IMR-90 (cell line): Measurements from ENCODE around the gene ANKRD40. TPM values are rescaled to one million over a fixed set of nuclear protein-coding genes. Genes with fewer than 3 reads are reported as not detected.

Experiments used
- ATAC-seq: fragments of 200-7000 bp; cut with Tn5 transposase; 2 replicates; pipeline ENCODE4 v1.9.1; 2020; ENCODE audit warnings: low read depth, mild to moderate bottlenecking, moderate library complexity
- BruUV-seq: library from RNA; stranded (reverse); fragments of 400-500 nt; replicated peaks from 2 replicates; lab custom pipeline; 2021; lab: Mats Ljungman, UMichigan
- CTCF ChIA-PET: fragments of 300-600 bp; formaldehyde crosslinking; extraction: SDS; loops from one replicate; lab custom pipeline; 2021; ENCODE audit warnings: antibody characterized with exemption; lab: Yijun Ruan, JAX
- POLR2A ChIA-PET: fragments of 300-600 bp; sonication (Branson Sonifier 250); formaldehyde crosslinking; loops from one replicate; lab custom pipeline; 2022; ENCODE audit warnings: antibody characterized with exemption; ENCODE audit not compliant: unreplicated experiment; lab: Charles Lee
- DNase-seq: peaks from one replicate; pipeline ENCODE4 v3.0.0; 2013
- H2AFZ ChIP-seq: replicated peaks from 2 replicates; pipeline ENCODE3; 2013; ENCODE audit warnings: low read length, mild to moderate bottlenecking; ENCODE audit not compliant: poor library complexity
- H2AK5ac ChIP-seq: 2 replicates; pipeline ENCODE4 v1.6.1; 2013; ENCODE audit warnings: low read depth, low read length, inconsistent platforms
- H2AK9ac ChIP-seq: replicated peaks from 2 replicates; pipeline ENCODE3; 2013; ENCODE audit warnings: mild to moderate bottlenecking, low read depth, low read length, moderate library complexity; ENCODE audit not compliant: poor library complexity
- H2BK120ac ChIP-seq: 2 replicates; pipeline ENCODE4 v1.6.1; 2013; ENCODE audit warnings: low read depth, low read length, inconsistent platforms
- H2BK15ac ChIP-seq: 3 replicates; pipeline ENCODE4 v1.6.1; 2013; ENCODE audit warnings: low read depth, low read length, inconsistent platforms
- H2BK20ac ChIP-seq: 2 replicates; pipeline ENCODE4 v1.6.1; 2013; ENCODE audit warnings: low read depth, mild to moderate bottlenecking, inconsistent platforms, low read length, moderate library complexity
- H2BK5ac ChIP-seq: 2 replicates; pipeline ENCODE4 v1.6.1; 2013; ENCODE audit warnings: mild to moderate bottlenecking, low read depth, low read length, inconsistent platforms; ENCODE audit not compliant: poor library complexity, severe bottlenecking
- H3K14ac ChIP-seq: replicated peaks from 2 replicates; pipeline ENCODE4 v1.6.1; 2013; ENCODE audit warnings: low read depth, low read length, inconsistent platforms
- H3K18ac ChIP-seq: 2 replicates; pipeline ENCODE4 v1.6.1; 2013; ENCODE audit warnings: low read depth, low read length, control low read depth
- H3K23ac ChIP-seq: 2 replicates; pipeline ENCODE4 v1.6.1; 2013; ENCODE audit warnings: low read depth, low read length, inconsistent platforms
- H3K27ac ChIP-seq: 2 replicates; pipeline ENCODE4 v1.5.1; 2013; ENCODE audit warnings: mild to moderate bottlenecking, control low read depth, low read length; ENCODE audit not compliant: insufficient read depth
- H3K27me3 ChIP-seq: 2 replicates; pipeline ENCODE4 v1.6.1; 2013; ENCODE audit warnings: low read length; ENCODE audit not compliant: control insufficient read depth, insufficient read depth
- H3K36me3 ChIP-seq: 2 replicates; pipeline ENCODE4 v1.6.1; 2013; ENCODE audit warnings: low read length, mixed read lengths; ENCODE audit not compliant: control insufficient read depth, insufficient read depth
- H3K4ac ChIP-seq: 2 replicates; pipeline ENCODE4 v1.6.1; 2013; ENCODE audit warnings: low read depth, low read length, inconsistent platforms
- H3K4me1 ChIP-seq: 2 replicates; pipeline ENCODE4 v1.6.1; 2013; ENCODE audit warnings: low read length, mixed read lengths; ENCODE audit not compliant: control insufficient read depth, insufficient read depth
- H3K4me2 ChIP-seq: 2 replicates; pipeline ENCODE4 v1.6.1; 2013; ENCODE audit warnings: low read depth, mild to moderate bottlenecking, control low read depth, low read length, moderate library complexity
- H3K4me3 ChIP-seq: 2 replicates; pipeline ENCODE4 v1.5.1; 2013; ENCODE audit warnings: low read depth, mild to moderate bottlenecking, control low read depth, low read length, moderate library complexity; ENCODE audit not compliant: insufficient read depth
- H3K56ac ChIP-seq: 2 replicates; pipeline ENCODE4 v1.6.1; 2013; ENCODE audit warnings: low read length, inconsistent platforms; ENCODE audit not compliant: insufficient read depth; ENCODE audit errors: extremely low read depth
- H3K79me1 ChIP-seq, 2 experiments: 2 replicates each; pipeline ENCODE4 v1.6.1; 2013; ENCODE audit warnings: low read length in 2 of 2, inconsistent platforms in 1 of 2, low read depth in 1 of 2
- H3K9ac ChIP-seq: 2 replicates; pipeline ENCODE4 v1.6.1; 2013; ENCODE audit warnings: low read depth, low read length, control low read depth
- H3K9me1 ChIP-seq: 2 replicates; pipeline ENCODE4 v1.6.1; 2013; ENCODE audit warnings: low read length, inconsistent platforms; ENCODE audit not compliant: insufficient read depth
- H3K9me3 ChIP-seq: 2 replicates; pipeline ENCODE4 v1.6.1; 2013; ENCODE audit warnings: low read length; ENCODE audit not compliant: control insufficient read depth, insufficient read depth
- H4K20me1 ChIP-seq: 2 replicates; pipeline ENCODE4 v1.6.1; 2013; ENCODE audit warnings: low read length, inconsistent platforms; ENCODE audit not compliant: insufficient read depth
- H4K5ac ChIP-seq: 2 replicates; pipeline ENCODE4 v1.6.1; 2013; ENCODE audit warnings: mild to moderate bottlenecking, low read depth, low read length, control low read depth
- H4K8ac ChIP-seq, 2 experiments: 2 replicates each; pipeline ENCODE4 v1.6.1; 2013; ENCODE audit warnings: low read depth in 2 of 2, low read length in 2 of 2, control low read depth in 1 of 2, inconsistent platforms in 1 of 2
- H4K91ac ChIP-seq: 2 replicates; pipeline ENCODE4 v1.6.1; 2013; ENCODE audit warnings: low read depth, low read length, inconsistent platforms; ENCODE audit not compliant: insufficient read depth
- BHLHE40 ChIP-seq: fragments of 150-350 bp; IDR thresholded peaks from 2 replicates; pipeline ENCODE4 v1.6.1; 2016; ENCODE audit warnings: mild to moderate bottlenecking, low read depth, low read length
- CEBPB ChIP-seq: IDR thresholded peaks from 2 replicates; pipeline ENCODE4 v1.6.1; 2012; ENCODE audit warnings: low read depth, low read length, improper control_type of control experiment
- CHD1 ChIP-seq: IDR thresholded peaks from 2 replicates; pipeline ENCODE4 v1.6.1; 2012; ENCODE audit warnings: low read depth, low read length, improper control_type of control experiment
- CTCF ChIP-seq: conservative IDR thresholded peaks from 2 replicates; pipeline ENCODE4 v1.5.1; 2012; ENCODE audit warnings: mild to moderate bottlenecking, low read depth, low read length, improper control_type of control experiment
- ELK1 ChIP-seq: fragments of 150-350 bp; IDR thresholded peaks from 2 replicates; pipeline ENCODE4 v1.6.1; 2016; ENCODE audit warnings: low read depth, mild to moderate bottlenecking, low read length, moderate library complexity, borderline replicate concordance
- MAFK ChIP-seq: IDR thresholded peaks from 2 replicates; pipeline ENCODE4 v1.6.1; 2012; ENCODE audit warnings: low read depth, low read length, improper control_type of control experiment
- MAZ ChIP-seq: IDR thresholded peaks from 2 replicates; pipeline ENCODE4 v1.6.1; 2012; ENCODE audit warnings: low read depth, mild to moderate bottlenecking, low read length, improper control_type of control experiment, moderate library complexity, borderline replicate concordance
- MXI1 ChIP-seq: IDR thresholded peaks from 2 replicates; pipeline ENCODE4 v1.6.1; 2012; ENCODE audit warnings: low read depth, mild to moderate bottlenecking, low read length, moderate library complexity, borderline replicate concordance
- POLR2A ChIP-seq: IDR thresholded peaks from 2 replicates; pipeline ENCODE4 v1.6.1; 2012; ENCODE audit warnings: mild to moderate bottlenecking, low read depth, low read length
- RCOR1 ChIP-seq: IDR thresholded peaks from 2 replicates; pipeline ENCODE4 v1.6.1; 2012; ENCODE audit warnings: mild to moderate bottlenecking, low read length, improper control_type of control experiment; ENCODE audit not compliant: insufficient replicate concordance
- RFX5 ChIP-seq: IDR thresholded peaks from 2 replicates; pipeline ENCODE4 v1.8.0; 2012; ENCODE audit warnings: low read depth, mild to moderate bottlenecking, low read length, moderate library complexity
- SMC3 ChIP-seq: fragments of 150-350 bp; IDR thresholded peaks from 2 replicates; pipeline ENCODE4 v1.6.1; 2016; ENCODE audit warnings: low read depth, mild to moderate bottlenecking, antibody characterized with exemption, low read length, moderate library complexity
- WGBS, 2 experiments: methylation state at CpG; one replicate each; pipeline versions ENCODE4 v1.1.5 to v1.1.7; 2013; ENCODE audit warnings: missing lambda C conversion rate in 2 of 2; ENCODE audit not compliant: insufficient read length in 1 of 2; ENCODE audit errors: extremely low coverage in 2 of 2; 5-methylcytosine and 5-hydroxymethylcytosine counted together
- dilution Hi-C: fragments of 300-500 bp; cut with HindIII; formaldehyde crosslinking; loops from one replicate; pipeline ENCODE4 v1.14.3; 2018; ENCODE audit warnings: low sequenced_read_pairs; ENCODE audit not compliant: unreplicated experiment
- in situ Hi-C: fragments of 300-500 bp; cut with MboI; formaldehyde crosslinking; loops from 3 replicates; pipeline ENCODE4 v1.14.3; 2019; ENCODE audit warnings: low sequenced_read_pairs, inconsistent platforms, mixed read lengths
- intact Hi-C: fragments of 100-400 bp; cut with micrococcal nuclease; formaldehyde crosslinking; loops from 2 replicates; pipeline ENCODE4 v1.10.0; 2022
- polyA plus RNA-seq, 3 experiments: library from polyadenylated mRNA; depleted of rRNA; stranded (reverse); fragments of >200 nt; gene quantifications; 2 replicates each; pipeline ENCODE4 v1.2.3, GENCODE V29; 2012; ENCODE audit warnings: low replicate concordance in 1 of 3
- total RNA-seq: library from RNA; depleted of rRNA; stranded (reverse); fragments of >200 nt; gene quantifications from 2 replicates; pipeline ENCODE4 v1.2.3, GENCODE V29; 2012

Gene ANKRD40
- total and polyA plus RNA-seq, 2 of the 4 experiments (the other 2 are of a cell fraction) = 23.4 to 35.8 TPM

GRCh38 chr17:50684612-50685333 is 22.9 kb downstream of the ANKRD40 start:
- intact Hi-C loops (no loop called here), in situ Hi-C loops (no loop called here), dilution Hi-C loops (no loop called here)
- Histone ChIP-seq H3K4me3 (no peak overlapping the region), H2BK20ac (no peak overlapping the region), H3K36me3 (no peaks in the 10 kb centered on the region), H4K8ac (no peak overlapping the region), H2BK5ac (no peak overlapping the region), H2AFZ (no peak overlapping the region), H3K9me1 (peaks cover 26% of the 10 kb centered on the region), H3K9ac (no peak overlapping the region), H3K56ac (no peak overlapping the region), H4K91ac (no peak overlapping the region), H2AK9ac (no peak overlapping the region), H4K20me1 (no peaks in the 10 kb centered on the region), H2BK120ac (no peak overlapping the region), H3K9me3 (no peaks in the 10 kb centered on the region), H3K27ac (no peak overlapping the region), H3K4ac (no peak overlapping the region; the same call in 1 of the 2 replicates), H4K5ac (no peak overlapping the region), H2AK5ac (0 out of 2 replicates have a peak overlapping the region, but pooled peaks have one; percentile 45), H3K23ac (0 out of 2 replicates have a peak overlapping the region, but pooled peaks have one; percentile 4), H3K18ac (no peak overlapping the region), H3K79me1 (no peaks in the 10 kb centered on the region), H3K14ac (no peak overlapping the region), H3K4me2 (no peak overlapping the region), H3K4me1 (peaks cover 27% of the 10 kb centered on the region), H3K27me3 (no peaks in the 10 kb centered on the region), H2BK15ac (no peak overlapping the region)
- no TSS peak for BruUV-seq
- no peak for TF ChIP-seq RCOR1
- no peak for TF ChIP-seq MAZ
- no peak for TF ChIP-seq BHLHE40
- no peak for TF ChIP-seq MXI1
- TF ChIP-seq SMC3 = no peak
- TF ChIP-seq ELK1 = no peak
- TF ChIP-seq POLR2A = no peak
- no peak for TF ChIP-seq CTCF
- TF ChIP-seq CHD1 = no peak
- no peak for TF ChIP-seq RFX5
- no peak for TF ChIP-seq MAFK
- no peak for TF ChIP-seq CEBPB
- ATAC-seq (no peak), DNase-seq (no peak)
- CTCF ChIA-PET = interaction anchor here (1.2 to 1.4 kb wide), 2 partner anchors 10 to 134 kb away, joined by 3 to 4 read pairs; no protein-coding TSS in a partner anchor
- POLR2A ChIA-PET = no interaction called here
- 71% methylated on average over 5 of the region's 15 CpGs; no CpG with 5 or more reads in 1 of the 2 experiments for WGBS, 2 experiments
